Aortic smooth muscle cell (primary cell): Measurements from ENCODE around the gene HMGXB3. TPM values are rescaled to one million over a fixed set of nuclear protein-coding genes. Genes with fewer than 3 reads are reported as not detected.

Experiments
- total RNA-seq: library from RNA; depleted of rRNA; stranded (reverse); fragments of >200 nt; gene quantifications from 2 replicates; pipeline ENCODE4 v1.2.3, GENCODE V29; 2014

Gene HMGXB3
- total RNA-seq, result 32.6 and 35.1 TPM in 2 replicates

DNA sequence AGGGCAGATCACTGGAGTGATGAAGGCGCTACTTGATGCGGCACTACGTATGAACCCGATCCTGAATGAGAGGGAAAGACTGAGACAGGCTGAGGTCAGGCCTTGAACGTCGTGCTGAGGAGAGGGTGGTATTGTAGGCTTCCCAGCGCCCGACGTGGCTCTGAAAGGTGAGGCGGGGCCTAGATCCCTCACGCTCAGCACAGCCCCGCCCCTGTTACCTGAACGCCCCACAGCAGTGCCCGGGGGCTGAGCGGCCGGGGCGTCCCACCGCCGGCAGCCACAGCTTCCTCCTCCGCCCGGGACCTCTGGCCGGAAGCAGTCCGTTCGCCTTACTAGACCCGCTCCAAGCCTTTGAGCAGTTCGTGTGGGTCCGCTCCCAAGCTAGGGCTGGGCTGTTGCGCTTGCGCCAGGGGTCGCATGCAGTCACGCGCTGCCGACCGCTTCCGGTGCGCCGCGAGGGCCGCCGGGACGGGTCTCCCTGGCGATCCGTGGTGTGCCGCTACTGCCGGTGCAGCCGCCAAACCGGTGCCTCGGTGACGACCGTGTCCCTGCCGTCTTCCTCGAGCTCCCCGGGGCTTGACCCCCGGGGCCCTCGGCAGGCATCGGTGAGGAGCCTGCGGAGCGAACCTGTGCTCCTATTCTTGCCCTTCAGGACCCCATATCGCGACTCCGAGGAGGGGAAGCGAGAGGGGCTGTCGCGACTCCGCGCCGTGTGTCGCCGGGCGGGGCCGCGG, at the start of gene HMGXB3, which contains the start of gene TIGD6:
TSS of gene HMGXB3 (plus strand) at position 484 of the 734 bp plus-strand sequence. CDS start 4,114 bp downstream, outside the sequence.
TSS of gene TIGD6 (minus strand) at position 399 of the 734 bp plus-strand sequence. CDS start 4,306 bp downstream, outside the sequence.

GRCh38 chr5:149960272-149961185, 40.0 kb upstream of the HMGXB3 start, which contains the start of gene SLC26A2:
Gene SLC26A2 (plus strand): TSS chr5:149960758. CDS start chr5:149977653, 16,895 bp downstream.

DNA sequence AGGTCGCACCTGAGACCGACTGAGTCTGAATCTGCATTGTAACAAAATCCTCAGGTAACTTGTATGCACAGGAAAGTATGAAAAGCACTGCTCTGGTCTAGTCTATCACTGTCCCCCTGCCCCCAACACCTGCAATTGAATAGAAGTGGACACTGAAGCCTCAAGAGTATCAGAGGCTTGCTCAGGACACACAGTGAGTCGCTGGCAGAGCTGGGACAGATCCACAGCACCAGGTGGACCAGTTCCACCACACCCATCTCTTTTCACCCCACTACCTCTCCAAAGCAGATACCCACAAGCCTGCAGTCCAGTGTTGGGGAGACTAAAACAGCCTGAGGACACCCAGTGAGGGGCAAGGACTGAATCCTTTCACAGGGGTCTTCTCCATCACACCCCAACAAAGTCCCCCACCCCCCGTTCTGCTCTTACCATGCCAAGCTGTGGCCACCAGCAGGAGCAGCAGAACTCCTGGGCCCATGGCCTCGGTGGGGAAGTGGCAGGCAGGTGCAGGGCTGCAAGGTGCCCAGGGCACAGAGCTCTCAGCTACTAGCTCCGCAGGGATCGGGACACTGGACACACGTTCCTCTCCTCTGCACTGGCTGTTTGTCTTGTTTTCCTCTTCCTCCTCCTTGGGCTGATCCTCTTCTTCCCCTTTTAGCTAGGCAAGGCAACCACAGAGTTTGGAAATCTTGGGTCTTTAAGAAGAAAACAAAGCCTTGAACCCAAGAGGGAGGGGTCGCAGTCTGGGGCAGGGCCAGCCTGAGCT, 85.6 kb downstream of the HMGXB3 start, which contains the start of gene CSF1R:
TSS of gene CSF1R (minus strand) at position 605 of the 766 bp plus-strand sequence. CDS start at position 478, 127 bp downstream.

Other genes starting within 250 kb of the HMGXB3 start
- gene PDE6A, start 55.9 kb upstream of the HMGXB3 start, total RNA-seq, result not detected in 2 replicates
- 14.5 and 15.1 TPM in 2 replicates for gene SLC26A2, start 40.0 kb upstream of the HMGXB3 start, total RNA-seq
- 6.2 and 7.3 TPM in 2 replicates for gene TIGD6, start 85 bp upstream of the HMGXB3 start, total RNA-seq
- gene CSF1R, start 85.8 kb downstream of the HMGXB3 start, total RNA-seq, result under 0.01 TPM in 1 of 2 replicates, not detected in the other
- gene PDGFRB, start 155.1 kb downstream of the HMGXB3 start, total RNA-seq, result 159 and 206 TPM in 2 replicates
- 0.12 and 0.13 TPM in 2 replicates for gene CDX1, start 166.0 kb downstream of the HMGXB3 start, total RNA-seq
- 0.06 TPM in 1 of 2 replicates, not detected in the other for gene SLC6A7, start 189.3 kb downstream of the HMGXB3 start, total RNA-seq